Loucy (cell line): ENCODE data around the gene SLC25A11.

ENCODE experiments used
- EZH2phosphoT487 ChIP-seq: fragments of 200-600 bp; IDR thresholded peaks from 2 replicates; pipeline ENCODE4 v1.6.1; 2018; ENCODE audit warnings: antibody characterized with exemption, mild to moderate bottlenecking, moderate library complexity, borderline replicate concordance
- TF ChIP-seq, protein P1 (sequence below): fragments of 200-600 bp; sonication (generic); conservative IDR thresholded peaks from 2 replicates; pipeline ENCODE4 v1.5.1; 2014; ENCODE audit warnings: mild to moderate bottlenecking, antibody characterized with exemption, low read length

GRCh38 chr17:4895657-4896331 is 44.1 kb downstream of the SLC25A11 start:
- TF ChIP-seq, protein P1, sequence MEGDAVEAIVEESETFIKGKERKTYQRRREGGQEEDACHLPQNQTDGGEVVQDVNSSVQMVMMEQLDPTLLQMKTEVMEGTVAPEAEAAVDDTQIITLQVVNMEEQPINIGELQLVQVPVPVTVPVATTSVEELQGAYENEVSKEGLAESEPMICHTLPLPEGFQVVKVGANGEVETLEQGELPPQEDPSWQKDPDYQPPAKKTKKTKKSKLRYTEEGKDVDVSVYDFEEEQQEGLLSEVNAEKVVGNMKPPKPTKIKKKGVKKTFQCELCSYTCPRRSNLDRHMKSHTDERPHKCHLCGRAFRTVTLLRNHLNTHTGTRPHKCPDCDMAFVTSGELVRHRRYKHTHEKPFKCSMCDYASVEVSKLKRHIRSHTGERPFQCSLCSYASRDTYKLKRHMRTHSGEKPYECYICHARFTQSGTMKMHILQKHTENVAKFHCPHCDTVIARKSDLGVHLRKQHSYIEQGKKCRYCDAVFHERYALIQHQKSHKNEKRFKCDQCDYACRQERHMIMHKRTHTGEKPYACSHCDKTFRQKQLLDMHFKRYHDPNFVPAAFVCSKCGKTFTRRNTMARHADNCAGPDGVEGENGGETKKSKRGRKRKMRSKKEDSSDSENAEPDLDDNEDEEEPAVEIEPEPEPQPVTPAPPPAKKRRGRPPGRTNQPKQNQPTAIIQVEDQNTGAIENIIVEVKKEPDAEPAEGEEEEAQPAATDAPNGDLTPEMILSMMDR: no peak
- no peak for TF ChIP-seq EZH2phosphoT487
